ENCODE results near the gene CAV1. TPM values are rescaled to one million over a fixed set of nuclear protein-coding genes. Genes with fewer than 3 reads are reported as not detected.

Gene CAV1
- total RNA-seq, 1 experiment from 2014 or later = 4.5 TPM

GRCh38 chr7:116503835-116504234 lies 21.0 kb upstream of the CAV1 start:
- no peak for DNase-seq (ENCODE audit: low spot score)

GRCh38 chr7:116505278-116505677 lies 19.6 kb upstream of the CAV1 start:
- no peak for DNase-seq (ENCODE audit: low spot score)

- no peak for DNase-seq (ENCODE audit: low spot score)
Observed at GRCh38 chr7:116505823-116506222, 19.0 kb upstream of the CAV1 start.

- no peak for DNase-seq (ENCODE audit: low spot score)
Observed at GRCh38 chr7:116509982-116510579, 14.8 kb upstream of the CAV1 start.

- DNase-seq (ENCODE audit: low spot score) = no peak
Observed at GRCh38 chr7:116510795-116511194, 14.0 kb upstream of the CAV1 start.

GRCh38 chr7:116511552-116512519 lies 13.0 kb upstream of the CAV1 start:
- DNase-seq (ENCODE audit: low spot score) = peak; percentile 77

GRCh38 chr7:116512520-116513188 lies 12.2 kb upstream of the CAV1 start:
- no peak for DNase-seq (ENCODE audit: low spot score)

GRCh38 chr7:116515584-116515983 lies 9.3 kb upstream of the CAV1 start:
- DNase-seq (ENCODE audit: low spot score) = no peak

- no peak for DNase-seq (ENCODE audit: low spot score)
Observed at GRCh38 chr7:116516324-116516723, 8.5 kb upstream of the CAV1 start.

- DNase-seq (ENCODE audit: low spot score) = no peak
Observed at GRCh38 chr7:116517626-116518025, 7.2 kb upstream of the CAV1 start.

GRCh38 chr7:116518961-116519360 lies 5.9 kb upstream of the CAV1 start:
- DNase-seq (ENCODE audit: low spot score) = no peak

- DNase-seq (ENCODE audit: low spot score) = no peak
Observed at GRCh38 chr7:116521046-116521664, 3.7 kb upstream of the CAV1 start.

- peak; percentile 26 for DNase-seq (ENCODE audit: low spot score)
Observed at GRCh38 chr7:116522247-116522646, 2.6 kb upstream of the CAV1 start.

GRCh38 chr7:116524221-116524608 lies 621 bp upstream of the CAV1 start:
- DNase-seq (ENCODE audit: low spot score) = no peak

- peak; percentile 57 for DNase-seq (ENCODE audit: low spot score)
Observed at GRCh38 chr7:116525298-116525912, 569 bp downstream of the CAV1 start.

GRCh38 chr7:116525913-116526861 lies 1.4 kb downstream of the CAV1 start:
- DNase-seq (ENCODE audit: low spot score) = peak; percentile 75

- DNase-seq (ENCODE audit: low spot score) = no peak
Observed at GRCh38 chr7:116526897-116527296, 2.1 kb downstream of the CAV1 start.

- no peak for DNase-seq (ENCODE audit: low spot score)
Observed at GRCh38 chr7:116527521-116527920, 2.7 kb downstream of the CAV1 start.

- no peak for DNase-seq (ENCODE audit: low spot score)
Observed at GRCh38 chr7:116528008-116528789, 3.4 kb downstream of the CAV1 start.

- DNase-seq (ENCODE audit: low spot score) = no peak
Observed at GRCh38 chr7:116529250-116529649, 4.4 kb downstream of the CAV1 start.
